GM21367 (cell line): ENCODE data around the gene FDX2.

Experiments
- ATAC-seq: cut with Tn5 transposase; IDR thresholded peaks from one replicate; pipeline ENCODE4 v1.9.1; 2021; ENCODE audit not compliant: unreplicated experiment

Gene FDX2

GRCh38 chr19:10306327-10306726 lies 9.5 kb downstream of the FDX2 start:
- no peak for ATAC-seq

DNA sequence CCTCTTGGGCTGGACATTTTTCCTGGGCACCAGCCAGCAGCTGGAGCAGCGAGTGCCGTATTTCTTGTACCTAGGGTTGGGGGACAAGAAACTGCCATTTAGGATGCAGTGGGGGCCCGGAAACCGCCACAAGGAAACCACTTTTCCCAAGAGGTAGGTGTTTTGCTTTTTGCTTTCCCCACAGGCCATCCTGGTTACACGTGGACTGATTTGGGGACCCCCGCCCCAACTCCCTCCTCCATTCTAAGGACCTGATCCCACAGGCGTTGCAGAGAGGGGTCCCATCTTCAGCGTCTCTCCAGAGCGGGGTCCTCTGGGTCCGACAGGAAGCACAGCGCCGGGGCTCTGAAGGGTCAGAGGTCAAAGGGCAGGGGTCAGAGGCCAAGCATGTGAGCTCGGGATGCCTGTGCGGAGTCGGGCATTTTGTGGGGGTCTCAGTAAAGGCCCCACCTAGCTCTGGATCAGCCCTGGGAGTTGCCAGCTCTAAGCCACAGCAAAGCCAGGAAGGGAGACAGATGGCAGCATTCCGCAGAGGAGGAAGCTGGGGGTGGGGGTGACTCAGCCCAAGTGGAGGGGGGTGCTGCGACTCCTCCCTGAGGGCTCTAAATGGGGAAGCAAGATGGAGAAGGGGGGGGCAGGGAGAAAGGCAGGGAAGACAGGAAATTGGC lies 10.5 kb downstream of the FDX2 start:
- no peak for ATAC-seq

DNA sequence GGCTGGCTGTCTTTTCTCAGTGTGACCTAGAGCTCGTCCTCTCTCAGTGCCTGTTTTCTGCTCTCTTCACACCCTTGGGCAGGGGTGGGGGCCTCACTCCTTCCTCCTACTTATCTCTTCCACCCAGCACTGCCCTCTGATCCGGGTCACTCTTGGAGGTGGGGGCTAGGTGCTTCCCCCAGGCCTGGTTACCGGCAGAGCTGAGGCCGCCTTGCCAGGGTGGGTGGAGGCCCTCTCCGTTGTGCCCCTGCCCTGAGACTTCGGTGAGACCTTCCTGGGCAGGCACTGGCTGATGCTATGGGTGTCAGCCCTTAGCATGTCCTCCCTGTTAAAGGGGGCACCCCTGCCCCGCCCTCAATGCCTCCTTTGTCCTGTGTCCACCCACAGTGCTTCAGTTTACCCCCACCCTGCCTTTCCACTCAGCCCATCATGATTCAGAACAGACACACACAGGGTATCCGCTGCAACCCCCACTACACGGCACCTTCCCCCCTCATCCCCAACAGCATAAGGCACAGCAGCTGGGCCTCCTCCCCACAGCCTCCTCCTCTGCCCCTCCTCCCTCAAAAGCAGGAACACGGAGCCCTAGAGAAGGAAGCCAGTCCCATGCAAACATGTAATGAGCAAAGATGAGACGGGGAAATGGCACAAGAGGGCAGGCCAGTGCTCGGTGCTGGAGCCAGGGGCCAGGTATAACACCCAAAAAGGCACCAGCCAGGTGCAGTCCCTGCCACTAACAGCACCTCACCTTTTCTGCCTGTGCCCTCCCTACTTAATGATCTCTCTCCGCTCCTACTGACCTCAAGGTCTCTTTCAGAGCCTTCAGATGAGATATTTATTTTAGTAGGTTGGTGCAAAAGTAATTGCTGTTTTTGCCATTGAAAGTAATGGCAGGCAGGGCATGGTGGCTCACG lies 16.0 kb downstream of the FDX2 start:
- no peak for ATAC-seq

DNA sequence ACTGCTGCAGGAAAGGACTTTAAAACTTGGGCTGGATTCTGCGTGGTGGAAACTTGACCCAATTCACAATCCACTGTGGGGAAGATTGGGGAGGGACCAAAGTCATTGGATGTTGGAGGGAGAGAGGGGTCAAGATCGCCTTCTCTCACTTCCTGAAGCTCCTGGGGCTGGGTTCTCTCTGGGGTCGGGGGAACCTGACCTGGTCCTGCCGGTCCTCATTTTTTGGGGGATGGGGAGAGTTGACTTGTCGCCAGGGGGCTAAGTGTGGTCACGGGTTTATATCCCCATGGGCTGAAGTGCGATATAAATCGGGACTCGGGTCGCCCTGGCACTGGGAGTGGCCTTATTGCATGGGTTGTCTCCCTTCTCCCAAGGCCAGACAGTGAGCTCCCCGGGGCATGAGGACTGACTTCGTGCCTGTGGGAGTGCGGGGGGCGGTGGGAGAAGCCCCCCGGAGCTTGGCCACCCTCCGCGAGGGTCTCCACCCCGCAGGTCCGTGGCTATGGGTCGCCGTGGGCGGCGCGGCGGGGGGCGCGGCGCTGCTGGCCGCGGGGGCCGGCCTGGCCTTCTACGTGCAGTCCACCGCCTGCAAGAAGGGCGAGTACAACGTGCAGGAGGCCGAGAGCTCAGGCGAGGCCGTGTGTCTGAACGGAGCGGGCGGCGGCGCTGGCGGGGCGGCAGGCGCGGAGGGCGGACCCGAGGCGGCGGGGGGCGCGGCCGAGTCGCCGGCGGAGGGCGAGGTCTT lies 19.8 kb downstream of the FDX2 start:
- ATAC-seq = no peak

DNA sequence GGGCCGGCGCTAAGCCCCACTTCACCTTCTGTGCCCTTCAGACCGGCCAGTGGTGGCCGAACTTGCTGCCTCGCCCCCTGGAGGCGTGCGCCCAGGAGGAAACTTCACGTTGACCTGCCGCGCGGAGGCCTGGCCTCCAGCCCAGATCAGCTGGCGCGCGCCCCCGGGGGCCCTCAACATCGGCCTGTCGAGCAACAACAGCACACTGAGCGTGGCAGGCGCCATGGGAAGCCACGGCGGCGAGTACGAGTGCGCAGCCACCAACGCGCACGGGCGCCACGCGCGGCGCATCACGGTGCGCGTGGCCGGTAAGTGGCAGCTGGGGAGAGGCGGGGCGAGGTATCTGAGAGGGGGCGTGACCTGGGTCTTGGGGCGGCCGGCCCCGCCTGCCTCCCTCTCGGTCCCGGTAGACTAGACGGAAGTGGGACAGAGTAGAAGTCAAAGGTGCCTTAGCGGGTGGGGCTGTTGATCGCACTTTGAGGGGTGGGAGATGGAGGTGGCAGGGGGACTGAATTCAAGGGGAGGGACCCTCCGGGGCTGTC lies 20.4 kb downstream of the FDX2 start:
- ATAC-seq = no peak

GRCh38 chr19:10294368-10294697 lies 21.5 kb downstream of the FDX2 start:
- ATAC-seq = no peak

DNA sequence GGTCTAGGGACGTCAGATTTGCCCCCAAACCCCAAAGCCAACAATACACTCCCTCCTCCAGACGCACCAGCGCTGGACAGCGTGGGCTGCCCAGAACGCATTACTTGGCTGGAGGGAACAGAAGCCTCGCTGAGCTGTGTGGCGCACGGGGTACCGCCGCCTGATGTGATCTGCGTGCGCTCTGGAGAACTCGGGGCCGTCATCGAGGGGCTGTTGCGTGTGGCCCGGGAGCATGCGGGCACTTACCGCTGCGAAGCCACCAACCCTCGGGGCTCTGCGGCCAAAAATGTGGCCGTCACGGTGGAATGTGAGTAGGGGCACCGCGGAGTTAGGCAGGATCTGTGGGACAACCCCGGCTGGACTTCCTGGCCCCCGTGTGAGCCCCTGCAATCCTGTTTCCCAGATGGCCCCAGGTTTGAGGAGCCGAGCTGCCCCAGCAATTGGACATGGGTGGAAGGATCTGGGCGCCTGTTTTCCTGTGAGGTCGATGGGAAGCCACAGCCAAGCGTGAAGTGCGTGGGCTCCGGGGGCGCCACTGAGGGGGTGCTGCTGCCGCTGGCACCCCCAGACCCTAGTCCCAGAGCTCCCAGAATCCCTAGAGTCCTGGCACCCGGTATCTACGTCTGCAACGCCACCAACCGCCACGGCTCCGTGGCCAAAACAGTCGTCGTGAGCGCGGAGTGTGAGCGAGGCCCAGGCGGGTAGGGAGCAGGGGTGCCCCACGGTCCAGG lies 22.0 kb downstream of the FDX2 start:
- ATAC-seq = no peak

GRCh38 chr19:10292789-10293636 lies 22.8 kb downstream of the FDX2 start:
- ATAC-seq = no peak

GRCh38 chr19:10292206-10292788 lies 23.5 kb downstream of the FDX2 start:
- no peak for ATAC-seq

GRCh38 chr19:10291554-10292205 lies 24.1 kb downstream of the FDX2 start:
- ATAC-seq = no peak

- no peak for ATAC-seq
These were observed 24.8 kb downstream of the FDX2 start for GRCh38 chr19:10290876-10291553.

- no peak for ATAC-seq
These were observed 25.4 kb downstream of the FDX2 start for GRCh38 chr19:10290357-10290875.

GRCh38 chr19:10289836-10290356 lies 25.9 kb downstream of the FDX2 start, which contains the start of gene ICAM5:
TSS of gene ICAM5 (plus strand) at chr19:10289952. CDS start at chr19:10290044, 92 bp downstream.
- ATAC-seq = no peak

DNA sequence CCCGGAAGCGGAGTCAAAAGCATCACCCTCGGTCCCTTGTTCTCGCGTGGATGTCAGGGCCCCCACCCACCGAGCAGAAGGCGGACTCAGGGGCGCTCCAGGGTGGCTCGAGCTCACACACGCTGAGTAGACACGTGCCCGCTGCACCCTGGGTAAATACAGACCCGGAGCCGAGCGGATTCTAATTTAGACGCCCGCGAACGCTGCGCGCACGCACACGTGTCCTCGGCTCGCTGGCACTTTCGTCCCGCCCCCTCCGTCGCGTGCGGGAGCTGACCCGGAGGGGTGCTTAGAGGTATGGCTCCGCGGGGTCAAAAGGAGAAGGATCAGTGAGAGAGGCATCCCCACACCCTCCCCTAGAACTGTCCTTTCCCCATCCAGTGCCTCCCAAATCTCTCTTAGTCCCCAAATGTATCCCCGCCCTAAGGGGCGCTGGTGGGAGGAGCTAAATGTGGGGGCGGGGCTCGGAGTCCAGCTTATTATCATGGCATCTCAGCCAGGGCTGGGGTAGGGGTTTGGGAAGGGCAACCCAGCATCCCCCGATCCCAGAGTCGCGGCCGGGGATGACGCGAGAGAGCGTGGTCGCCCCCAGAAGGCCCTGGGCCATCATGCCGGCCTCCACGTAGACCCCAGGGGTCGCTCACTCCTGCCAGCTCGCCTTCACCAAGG lies 26.5 kb downstream of the FDX2 start:
- ATAC-seq = no peak

DNA sequence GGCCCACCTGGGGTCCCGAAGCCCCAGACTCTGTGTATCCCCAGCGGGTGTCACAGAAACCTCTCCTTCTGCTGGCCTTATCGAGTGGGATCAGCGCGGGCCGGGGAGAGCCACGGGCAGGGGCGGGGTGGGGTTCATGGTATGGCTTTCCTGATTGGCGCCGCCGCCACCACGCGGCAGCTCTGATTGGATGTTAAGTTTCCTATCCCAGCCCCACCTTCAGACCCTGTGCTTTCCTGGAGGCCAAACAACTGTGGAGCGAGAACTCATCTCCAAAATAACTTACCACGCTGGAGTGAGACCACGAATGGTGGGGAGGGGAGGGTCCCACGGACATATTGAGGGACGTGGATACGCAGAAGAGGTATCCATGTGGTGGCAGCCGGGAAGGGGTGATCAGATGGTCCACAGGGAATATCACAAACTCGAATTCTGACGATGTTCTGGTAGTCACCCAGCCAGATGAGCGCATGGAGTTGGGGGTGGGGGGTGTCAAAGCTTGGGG lies 27.1 kb downstream of the FDX2 start:
- ATAC-seq = no peak

- ATAC-seq = no peak
These were observed 28.7 kb downstream of the FDX2 start, which contains the start of gene ICAM4 for GRCh38 chr19:10286803-10287737. TSS of gene ICAM4 (plus strand) at chr19:10286955. CDS start at chr19:10287013, 58 bp downstream.
